ENCODE results near the gene HARBI1. TPM values are rescaled to one million over a fixed set of nuclear protein-coding genes. Genes with fewer than 3 reads are reported as not detected.
A peak's percentile ranks its signal among the peaks of the same experiment; 100 is the strongest.

HARBI1 gene
- total RNA-seq, 4 donors from 2014 or later = 2.8 to 5.6 (median 3.5) TPM

DNA sequence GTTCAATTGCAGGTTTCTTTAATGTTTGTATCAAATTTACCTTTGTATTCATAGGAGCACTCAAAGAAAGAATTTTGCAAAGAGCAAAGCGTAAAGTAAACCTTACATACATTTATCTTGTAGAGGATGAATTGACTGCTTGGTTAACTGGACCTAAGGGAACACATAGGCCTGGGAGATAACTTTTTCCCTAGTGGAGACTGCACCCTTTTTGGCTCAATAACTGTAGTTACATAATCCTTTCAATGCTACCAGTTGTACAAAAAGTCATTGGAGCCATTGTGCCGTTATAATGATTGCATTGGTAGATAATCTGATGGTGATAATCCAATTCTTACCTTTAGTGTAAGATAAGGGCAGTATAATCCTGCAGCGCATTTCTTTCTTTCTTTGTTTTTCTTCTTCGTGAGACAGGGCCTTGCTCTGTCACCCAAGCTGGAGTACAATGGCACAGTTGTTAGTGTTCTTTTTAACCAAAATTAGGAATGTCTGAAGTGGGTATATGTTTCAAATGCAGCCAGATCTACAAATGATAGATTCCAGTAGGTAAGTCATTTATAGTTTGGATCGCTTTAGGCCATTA, 18.6 kb upstream of the HARBI1 start:
- Histone ChIP-seq H3K27me3 (no peaks in the 10 kb centered on the region), H3K9me3 (no peaks in the 10 kb centered on the region), H3K4me3 (no peak overlapping the region), H3K36me3 (peaks cover 27% of the 10 kb centered on the region), H3K4me1 (no peaks in the 10 kb centered on the region), H3K27ac (no peak overlapping the region)
- WGBS = 86% methylated on average over 5 of the region's 5 CpGs
- DNase-seq (ENCODE audit: low spot score in 2 of 2) = no peak
- TF ChIP-seq, protein P1, sequence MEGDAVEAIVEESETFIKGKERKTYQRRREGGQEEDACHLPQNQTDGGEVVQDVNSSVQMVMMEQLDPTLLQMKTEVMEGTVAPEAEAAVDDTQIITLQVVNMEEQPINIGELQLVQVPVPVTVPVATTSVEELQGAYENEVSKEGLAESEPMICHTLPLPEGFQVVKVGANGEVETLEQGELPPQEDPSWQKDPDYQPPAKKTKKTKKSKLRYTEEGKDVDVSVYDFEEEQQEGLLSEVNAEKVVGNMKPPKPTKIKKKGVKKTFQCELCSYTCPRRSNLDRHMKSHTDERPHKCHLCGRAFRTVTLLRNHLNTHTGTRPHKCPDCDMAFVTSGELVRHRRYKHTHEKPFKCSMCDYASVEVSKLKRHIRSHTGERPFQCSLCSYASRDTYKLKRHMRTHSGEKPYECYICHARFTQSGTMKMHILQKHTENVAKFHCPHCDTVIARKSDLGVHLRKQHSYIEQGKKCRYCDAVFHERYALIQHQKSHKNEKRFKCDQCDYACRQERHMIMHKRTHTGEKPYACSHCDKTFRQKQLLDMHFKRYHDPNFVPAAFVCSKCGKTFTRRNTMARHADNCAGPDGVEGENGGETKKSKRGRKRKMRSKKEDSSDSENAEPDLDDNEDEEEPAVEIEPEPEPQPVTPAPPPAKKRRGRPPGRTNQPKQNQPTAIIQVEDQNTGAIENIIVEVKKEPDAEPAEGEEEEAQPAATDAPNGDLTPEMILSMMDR (IDR thresholded peaks at IDR 0.05) = no peak
- no peak for TF ChIP-seq EP300 (IDR thresholded peaks at IDR 0.05)
- TF ChIP-seq POLR2AphosphoS5 (IDR thresholded peaks at IDR 0.05) = no peak
- no peak for TF ChIP-seq POLR2A (IDR thresholded peaks at IDR 0.05)

DNA sequence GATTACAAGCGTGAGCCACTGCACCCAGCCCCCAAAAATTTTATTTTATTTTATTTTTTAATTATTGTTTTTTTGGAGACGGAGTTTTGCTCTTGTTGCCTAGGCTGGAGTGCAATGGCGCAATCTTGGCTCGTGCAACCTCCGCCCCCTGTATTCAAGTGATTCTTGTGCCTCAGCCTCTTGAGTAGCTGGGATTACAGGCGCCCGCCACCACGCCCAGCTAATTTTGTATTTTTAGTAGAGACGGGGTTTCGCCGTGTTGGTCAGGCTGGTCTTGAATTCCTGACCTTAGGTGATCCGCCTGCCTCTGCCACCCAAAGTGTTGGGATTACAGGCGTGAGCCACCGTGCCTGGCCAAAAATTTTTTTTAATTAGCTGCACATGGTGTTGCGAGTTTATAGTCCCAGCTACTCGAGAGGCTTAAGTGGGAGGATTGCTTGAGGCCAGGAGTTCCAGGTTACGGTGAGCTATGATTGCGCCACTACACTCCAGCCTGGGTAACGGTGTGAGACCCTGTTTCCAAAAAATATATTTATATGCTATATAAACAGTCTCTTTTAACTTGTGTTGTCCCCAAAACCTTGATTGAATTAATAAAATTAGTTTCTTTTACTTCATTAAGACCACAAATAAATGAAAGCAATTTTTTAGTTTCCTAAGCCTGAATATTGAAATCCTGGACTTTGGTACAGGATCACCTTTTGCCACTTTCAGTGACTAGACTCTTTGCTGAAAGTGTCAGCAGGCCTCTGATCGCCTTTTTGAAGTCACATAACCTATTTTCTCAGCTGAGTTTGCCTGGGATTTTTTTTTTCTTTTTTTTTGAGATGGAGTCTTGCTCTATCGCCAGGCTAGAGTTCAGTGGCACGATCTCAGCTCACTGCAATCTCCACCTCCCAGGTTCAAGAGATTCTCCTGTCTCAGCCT, 16.5 kb upstream of the HARBI1 start:
- no peaks in the 10 kb centered on the region for H3K4me1 ChIP-seq
- no peak overlapping the region for H3K4me3 ChIP-seq
- TF ChIP-seq POLR2A (IDR thresholded peaks at IDR 0.05) (no peak), EP300 (IDR thresholded peaks at IDR 0.05) (no peak), POLR2AphosphoS5 (IDR thresholded peaks at IDR 0.05) (no peak)
- TF ChIP-seq, protein P1 (IDR thresholded peaks at IDR 0.05) = no peak
- H3K9me3 ChIP-seq = no peaks in the 10 kb centered on the region
- H3K27me3 ChIP-seq = no peaks in the 10 kb centered on the region
- 93% methylated on average over 22 of the region's 22 CpGs for WGBS
- peak in 1 of 2 donors; percentile 38 for DNase-seq (ENCODE audit: low spot score in 2 of 2)
- H3K36me3 ChIP-seq = peaks cover 41% of the 10 kb centered on the region
- no peak overlapping the region for H3K27ac ChIP-seq

DNA sequence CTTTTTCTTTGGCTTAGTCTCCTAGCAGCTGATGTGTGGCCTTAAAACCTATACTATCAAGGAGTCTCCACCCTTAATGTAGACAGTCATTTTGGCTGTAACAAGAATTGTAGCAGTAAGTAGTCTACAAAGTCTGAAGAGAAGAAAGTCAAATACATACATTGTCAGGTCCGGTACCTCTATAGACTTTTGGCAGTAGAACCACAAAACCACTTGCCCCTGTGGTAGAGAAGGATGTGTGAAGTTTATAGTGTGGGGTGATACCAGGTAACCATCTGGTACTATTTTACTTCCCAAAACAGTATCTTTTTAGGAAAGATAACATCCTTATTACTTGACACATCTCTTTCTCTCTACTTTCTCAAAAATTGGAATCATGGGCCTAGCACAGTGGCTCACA, 15.5 kb upstream of the HARBI1 start:
- Histone ChIP-seq H3K27me3 (no peaks in the 10 kb centered on the region), H3K4me3 (no peak overlapping the region), H3K27ac (no peak overlapping the region), H3K36me3 (peaks cover 46% of the 10 kb centered on the region), H3K4me1 (no peaks in the 10 kb centered on the region), H3K9me3 (no peaks in the 10 kb centered on the region)
- 91% methylated on average over 1 of the region's 1 CpG for WGBS
- TF ChIP-seq, protein P1 (IDR thresholded peaks at IDR 0.05) = no peak
- DNase-seq (ENCODE audit: low spot score in 2 of 2) = no peak

DNA sequence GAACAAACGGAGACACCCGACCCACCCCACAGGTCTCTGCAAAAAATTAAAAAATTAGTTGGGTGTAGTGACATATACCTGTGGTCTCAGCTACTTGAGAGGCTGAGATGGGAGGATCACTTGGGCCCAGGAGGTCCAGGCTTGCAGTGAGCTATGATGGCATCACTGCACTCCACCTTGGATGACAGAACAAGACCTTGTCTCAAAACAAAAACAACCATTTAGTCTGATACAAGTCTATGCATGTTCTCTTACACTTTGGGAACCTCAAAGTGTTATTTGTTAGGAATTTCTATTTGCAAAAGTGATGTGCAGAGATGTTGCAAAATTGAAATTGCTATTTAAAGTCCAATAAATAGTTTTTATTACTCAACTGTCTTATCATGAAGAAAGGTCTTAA, 14.6 kb upstream of the HARBI1 start:
- WGBS = 92% methylated on average over 2 of the region's 2 CpGs
- no peak for DNase-seq (ENCODE audit: low spot score in 2 of 2)
- Histone ChIP-seq H3K9me3 (no peaks in the 10 kb centered on the region), H3K4me1 (no peaks in the 10 kb centered on the region), H3K27me3 (no peaks in the 10 kb centered on the region), H3K36me3 (peaks cover 54% of the 10 kb centered on the region), H3K4me3 (no peak overlapping the region), H3K27ac (no peak overlapping the region)
- TF ChIP-seq POLR2A (IDR thresholded peaks at IDR 0.05) = no peak
- TF ChIP-seq EP300 (IDR thresholded peaks at IDR 0.05) = no peak
- TF ChIP-seq, protein P1 (IDR thresholded peaks at IDR 0.05) = no peak
- TF ChIP-seq POLR2AphosphoS5 (IDR thresholded peaks at IDR 0.05) = no peak

DNA sequence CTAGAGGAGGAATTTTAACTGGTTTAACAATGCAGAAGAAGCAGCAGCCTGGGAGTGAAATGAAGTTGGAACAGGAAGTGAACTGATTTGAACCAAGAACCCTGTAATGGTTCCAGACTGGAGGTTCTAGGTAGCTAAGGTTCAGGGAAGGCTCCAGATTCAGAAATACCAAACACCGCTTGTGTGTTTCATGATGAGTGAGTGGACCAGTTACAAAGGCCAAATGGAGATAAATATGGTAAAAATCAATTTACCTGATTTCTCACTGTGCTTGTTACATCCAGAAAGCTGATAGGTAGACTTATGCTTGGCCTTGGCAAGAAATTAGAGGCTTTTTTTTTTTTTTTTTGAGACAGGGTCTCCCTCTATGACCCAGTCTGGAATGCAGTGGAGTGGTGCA, 13.2 kb upstream of the HARBI1 start:
- TF ChIP-seq POLR2A (IDR thresholded peaks at IDR 0.05) (no peak), EP300 (IDR thresholded peaks at IDR 0.05) (no peak), POLR2AphosphoS5 (IDR thresholded peaks at IDR 0.05) (no peak)
- TF ChIP-seq, protein P1 (IDR thresholded peaks at IDR 0.05) = no peak
- Histone ChIP-seq H3K4me3 (no peak overlapping the region), H3K27me3 (no peaks in the 10 kb centered on the region), H3K27ac (no peak overlapping the region), H3K9me3 (no peaks in the 10 kb centered on the region), H3K36me3 (peaks cover 68% of the 10 kb centered on the region), H3K4me1 (no peaks in the 10 kb centered on the region)
- WGBS = 100% methylated on average over 1 of the region's 1 CpG
- no peak for DNase-seq (ENCODE audit: low spot score in 2 of 2)

Measured in suprapubic skin (tissue), 4 donors.